Bronchial epithelial cell (primary cell): ENCODE measurements around the gene RPF1. TPM values are rescaled to one million over a fixed set of nuclear protein-coding genes. Genes with fewer than 3 reads are reported as not detected.

ENCODE experiments used
- DNase-seq: peaks from one replicate; pipeline ENCODE4 v3.0.0-alpha.2; 2010; ENCODE audit warnings: low read depth
- FAIRE-seq: peaks from 2 replicates; lab custom pipeline; 2011; peaks lifted over from hg19 to GRCh38; lab: Jason Lieb, UNC
- H3K27me3 ChIP-seq: 2 replicates; pipeline ENCODE4 v1.5.1; 2011; ENCODE audit warnings: low read length; ENCODE audit not compliant: control insufficient read depth, insufficient read depth
- H3K36me3 ChIP-seq: 2 replicates; pipeline ENCODE4 v1.5.1; 2011; ENCODE audit warnings: low read length; ENCODE audit not compliant: control insufficient read depth, insufficient read depth
- H3K4me3 ChIP-seq: 2 replicates; pipeline ENCODE4 v1.5.1; 2011; ENCODE audit warnings: mild to moderate bottlenecking, low read depth, low read length, control low read depth
- CTCF ChIP-seq: IDR thresholded peaks from 2 replicates; pipeline ENCODE4 v1.5.1; 2011; ENCODE audit warnings: mild to moderate bottlenecking, moderate library complexity, low read length, control low read depth, inconsistent platforms; ENCODE audit not compliant: insufficient read depth, severe bottlenecking
- total RNA-seq: library from RNA; depleted of rRNA; stranded (reverse); fragments of >200 nt; gene quantifications from 2 replicates; pipeline ENCODE4 v1.2.1, GENCODE V29; 2014

RPF1 gene
- total RNA-seq, 1 donor from 2014 or later: 31.6 TPM

GRCh38 chr1:84525779-84526178 is 46.7 kb downstream of the RPF1 start:
- Histone ChIP-seq H3K4me3 (no peak overlapping the region), H3K27me3 (no peaks in the 10 kb centered on the region), H3K36me3 (no peaks in the 10 kb centered on the region)
- TF ChIP-seq CTCF: no peak
- FAIRE-seq: no peak
- DNase-seq: no peak

GRCh38 chr1:84538599-84538998 is 59.5 kb downstream of the RPF1 start:
- Histone ChIP-seq H3K4me3 (no peak overlapping the region), H3K36me3 (no peaks in the 10 kb centered on the region), H3K27me3 (no peaks in the 10 kb centered on the region)
- no peak for FAIRE-seq
- no peak for TF ChIP-seq CTCF
- no peak for DNase-seq

GRCh38 chr1:84539972-84540371 is 60.9 kb downstream of the RPF1 start:
- DNase-seq (peak; percentile 53), FAIRE-seq (no peak)
- H3K27me3 ChIP-seq: no peaks in the 10 kb centered on the region
- H3K4me3 ChIP-seq: no peak overlapping the region
- H3K36me3 ChIP-seq: no peaks in the 10 kb centered on the region
- no peak for TF ChIP-seq CTCF

GRCh38 chr1:84540759-84541158 is 61.7 kb downstream of the RPF1 start:
- Histone ChIP-seq H3K27me3 (no peaks in the 10 kb centered on the region), H3K36me3 (no peaks in the 10 kb centered on the region), H3K4me3 (no peak overlapping the region)
- no peak for DNase-seq
- no peak for TF ChIP-seq CTCF
- FAIRE-seq: no peak

- no peak for FAIRE-seq
- no peak for TF ChIP-seq CTCF
- no peak overlapping the region for H3K4me3 ChIP-seq
- no peak for DNase-seq
- H3K27me3 ChIP-seq: no peaks in the 10 kb centered on the region
- H3K36me3 ChIP-seq: no peaks in the 10 kb centered on the region
Observed at GRCh38 chr1:84541679-84542078, 62.6 kb downstream of the RPF1 start.

Other genes starting within 250 kb of the RPF1 start
- gene SAMD13, start 177.6 kb upstream of the RPF1 start, total RNA-seq: 0.26 and 0.77 TPM in 2 replicates
- not detected in 2 replicates for gene DNASE2B, start 80.8 kb upstream of the RPF1 start, total RNA-seq
- gene SPATA1, start 27.1 kb downstream of the RPF1 start, total RNA-seq: 0.26 and 0.38 TPM in 2 replicates
- 8.4 and 14.5 TPM in 2 replicates for gene GNG5, start 27.3 kb downstream of the RPF1 start, total RNA-seq
- gene CTBS, start 95.2 kb downstream of the RPF1 start, total RNA-seq: 7.4 and 7.7 TPM in 2 replicates
- gene SSX2IP, start 211.2 kb downstream of the RPF1 start, total RNA-seq: 11.6 and 11.8 TPM in 2 replicates